NT2/D1 (cell line): ENCODE results near the gene HIGD1C.

ENCODE experiments used
- SUZ12 ChIP-seq: IDR thresholded peaks from 2 replicates; pipeline ENCODE4 v1.6.1; 2011; ENCODE audit not compliant: insufficient read length, insufficient read depth; ENCODE audit errors: extremely low read depth
- YY1 ChIP-seq: IDR thresholded peaks from 2 replicates; pipeline ENCODE4 v1.6.1; 2011; ENCODE audit not compliant: insufficient read length, insufficient read depth
- ZNF274 ChIP-seq: IDR thresholded peaks from 2 replicates; pipeline ENCODE4 v1.6.1; 2011; ENCODE audit warnings: mild to moderate bottlenecking, low read depth, low read length

DNA sequence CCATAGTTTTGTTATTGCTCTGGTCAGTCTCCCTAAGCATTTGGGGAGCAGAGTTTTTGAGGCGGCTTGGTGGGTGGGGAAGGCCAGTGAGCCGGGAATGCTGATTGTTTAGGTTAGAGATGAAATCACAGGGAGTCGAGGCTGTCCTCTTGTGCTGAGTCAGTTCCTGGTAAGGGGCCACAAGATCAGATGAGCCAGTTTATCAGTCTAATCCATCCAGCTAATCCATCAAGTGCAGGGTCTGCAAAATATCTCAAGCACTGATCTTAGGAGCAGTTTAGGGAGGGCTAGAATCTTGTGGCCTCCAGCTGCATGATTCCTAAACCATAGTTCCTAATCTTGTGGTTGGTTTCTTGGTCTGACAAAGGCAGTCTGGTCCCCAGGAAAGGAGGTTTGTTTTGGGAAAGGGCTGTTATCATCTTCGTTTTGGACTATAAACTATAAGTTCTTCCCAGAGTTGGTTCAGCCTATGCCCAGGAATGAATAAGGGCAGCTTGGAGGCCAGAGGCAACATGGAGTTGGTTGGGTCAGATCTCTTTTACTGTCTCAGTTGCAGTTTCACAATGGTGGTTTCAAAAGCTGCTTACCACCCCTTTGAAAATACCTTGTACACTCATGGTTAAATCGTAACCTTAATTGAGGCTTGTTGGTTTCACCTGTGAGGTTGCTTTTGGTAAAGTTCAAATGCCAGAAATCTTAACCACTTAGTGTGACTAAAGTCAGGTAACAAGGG, 33.6 kb upstream of the HIGD1C start:
- no peak for TF ChIP-seq SUZ12
- TF ChIP-seq ZNF274, result no peak
- no peak for TF ChIP-seq YY1
